K562 (cell line): ENCODE measurements around the gene CBL. TPM values are rescaled to one million over a fixed set of nuclear protein-coding genes. Genes with fewer than 3 reads are reported as not detected.

Experiments
- CBX2 ChIP-seq: fragments of 200-600 bp; sonication (generic); IDR thresholded peaks from one replicate; pipeline ENCODE4 v1.6.1; 2012; ENCODE audit warnings: mild to moderate bottlenecking, low read length, inconsistent platforms; ENCODE audit not compliant: insufficient read depth, poor library complexity, severe bottlenecking
- EHMT2 ChIP-seq: fragments of 450-650 bp; IDR thresholded peaks from 2 replicates; pipeline ENCODE4 v1.6.1; 2018; ENCODE audit warnings: antibody characterized with exemption
- FOXJ2 ChIP-seq: fragments of 200-800 bp; sonication (Bioruptor generic); IDR thresholded peaks from 2 replicates; pipeline ENCODE4 v1.6.1; 2016; ENCODE audit warnings: missing genetic modification characterization, missing compliant biosample characterization
- L3MBTL2 ChIP-seq: fragments of 450-650 bp; IDR thresholded peaks from 2 replicates; pipeline ENCODE4 v1.6.1; 2016; ENCODE audit warnings: mild to moderate bottlenecking, moderate library complexity
- MECOM ChIP-seq: fragments of 250-450 bp; sonication (Bioruptor Pico); IDR thresholded peaks from 2 replicates; pipeline ENCODE4 v1.8.0; 2022; ENCODE audit warnings: inconsistent platforms
- MEIS2 ChIP-seq: fragments of 450-650 bp; IDR thresholded peaks from 2 replicates; pipeline ENCODE4 v1.6.1; 2014; ENCODE audit warnings: mild to moderate bottlenecking; ENCODE audit not compliant: partially characterized antibody
- NEUROD1 ChIP-seq: fragments of 150-350 bp; IDR thresholded peaks from 2 replicates; pipeline ENCODE4 v1.6.1; 2014; ENCODE audit warnings: borderline replicate concordance, low read length, low read depth; ENCODE audit not compliant: partially characterized antibody
- POLR2AphosphoS5 ChIP-seq: IDR thresholded peaks from 2 replicates; pipeline ENCODE4 v1.6.1; 2011; ENCODE audit warnings: mild to moderate bottlenecking, low read depth, low read length, moderate library complexity; ENCODE audit not compliant: control insufficient read depth, insufficient read depth
- TCFL5 ChIP-seq: fragments of 250-450 bp; sonication (Bioruptor Pico); conservative IDR thresholded peaks from 2 replicates; pipeline ENCODE4 v1.6.1; 2021; ENCODE audit warnings: mild to moderate bottlenecking, moderate library complexity, matching md5 sums
- ZNF143 ChIP-seq: sonication (generic); formaldehyde crosslinking; IDR thresholded peaks from 2 replicates; pipeline ENCODE4 v1.9.0; 2022; ENCODE audit warnings: mild to moderate bottlenecking, missing genetic modification reagents
- ZNF644 ChIP-seq: fragments of 200-800 bp; sonication (Bioruptor generic); IDR thresholded peaks from 2 replicates; pipeline ENCODE4 v1.6.1; 2016; ENCODE audit warnings: low read depth, missing genetic modification characterization, missing compliant biosample characterization
- ZSCAN29 ChIP-seq: fragments of 450-650 bp; IDR thresholded peaks from 2 replicates; pipeline ENCODE4 v1.6.1; 2017
- polyA plus RNA-seq, 8 experiments: library from polyadenylated mRNA; depleted of rRNA in 4 of 8; stranded (reverse) in 5 of 8; unstranded in 3 of 8; fragments of >200 nt; fragmentation: Nextera tagmentation in 2 of 8; fragmentation: Illumina TruSeq in 1 of 8; extraction: Ambion mirVana in 2 of 8; extraction: Trizol in 1 of 8; gene quantifications; 2 replicates each; pipeline versions ENCODE4 v1.2.1 to v1.2.3, GENCODE V29; 2011 to 2014; ENCODE audit warnings: inconsistent platforms in 1 of 8, missing spikeins in 1 of 8
- total RNA-seq, 7 experiments: library from RNA; depleted of rRNA in 6 of 7; stranded (reverse); fragments of >200 nt in 6 of 7; fragmentation: Illumina TruSeq in 2 of 7; extraction: Trizol in 2 of 7; gene quantifications; 2 replicates each; pipeline versions ENCODE4 v1.2.1 to v1.2.3, GENCODE V29; 2011 to 2021; ENCODE audit warnings: low replicate concordance in 1 of 7
- TF ChIP-seq, protein P1 (sequence below), 2 experiments: fragments of 450-650 bp; formaldehyde crosslinking in 1 of 2; IDR thresholded peaks; 2 replicates each; pipeline versions ENCODE4 v1.4.0 to v1.6.1; 2014 to 2020; ENCODE audit warnings: mild to moderate bottlenecking in 2 of 2, borderline replicate concordance in 1 of 2, low read depth in 1 of 2

CBL gene
- total and polyA plus RNA-seq, 9 of the 15 experiments (the other 6 are each of a cell fraction or from before 2014, with no cell fraction given), result 3.2 to 24.9 (median 9.9) TPM

DNA sequence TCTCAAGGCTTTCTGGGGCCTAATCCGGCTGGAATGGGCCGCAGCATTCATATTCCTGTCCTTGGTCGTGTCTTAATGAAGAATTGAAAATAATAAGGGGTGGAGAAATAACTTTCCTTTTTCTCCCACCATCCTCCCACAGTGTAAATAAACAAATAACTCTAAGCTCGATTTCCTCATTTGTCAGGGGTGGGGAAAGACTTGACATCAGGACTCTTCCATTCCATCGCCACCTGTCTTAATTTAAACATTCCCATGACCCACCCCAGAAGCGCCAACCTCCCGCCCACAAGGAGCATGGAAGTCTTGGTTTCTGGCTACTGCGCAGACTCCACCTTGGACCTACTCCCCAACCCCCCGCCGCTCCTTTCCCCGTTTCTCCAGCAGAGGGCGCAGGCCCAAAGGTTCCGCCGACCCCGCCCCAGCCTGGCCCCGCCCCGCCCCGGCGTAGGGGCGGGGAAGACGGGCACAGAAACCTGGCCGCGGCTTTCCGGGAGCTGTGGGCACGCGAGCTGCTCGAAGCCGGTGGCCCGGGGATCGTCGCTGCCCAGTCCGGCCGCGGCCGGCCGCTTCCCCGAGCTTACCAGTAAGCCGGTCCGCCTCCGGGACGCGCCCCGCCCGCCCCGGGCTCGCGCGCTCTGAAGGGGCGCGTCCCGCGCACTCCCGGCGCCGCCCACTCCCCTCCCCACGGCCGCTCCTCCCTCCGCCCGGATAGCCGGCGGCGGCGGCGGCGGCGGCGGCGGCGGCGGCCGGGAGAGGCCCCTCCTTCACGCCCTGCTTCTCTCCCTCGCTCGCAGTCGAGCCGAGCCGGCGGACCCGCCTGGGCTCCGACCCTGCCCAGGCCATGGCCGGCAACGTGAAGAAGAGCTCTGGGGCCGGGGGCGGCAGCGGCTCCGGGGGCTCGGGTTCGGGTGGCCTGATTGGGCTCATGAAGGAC lies at the start of gene CBL (continued):
- TF ChIP-seq, protein P1, sequence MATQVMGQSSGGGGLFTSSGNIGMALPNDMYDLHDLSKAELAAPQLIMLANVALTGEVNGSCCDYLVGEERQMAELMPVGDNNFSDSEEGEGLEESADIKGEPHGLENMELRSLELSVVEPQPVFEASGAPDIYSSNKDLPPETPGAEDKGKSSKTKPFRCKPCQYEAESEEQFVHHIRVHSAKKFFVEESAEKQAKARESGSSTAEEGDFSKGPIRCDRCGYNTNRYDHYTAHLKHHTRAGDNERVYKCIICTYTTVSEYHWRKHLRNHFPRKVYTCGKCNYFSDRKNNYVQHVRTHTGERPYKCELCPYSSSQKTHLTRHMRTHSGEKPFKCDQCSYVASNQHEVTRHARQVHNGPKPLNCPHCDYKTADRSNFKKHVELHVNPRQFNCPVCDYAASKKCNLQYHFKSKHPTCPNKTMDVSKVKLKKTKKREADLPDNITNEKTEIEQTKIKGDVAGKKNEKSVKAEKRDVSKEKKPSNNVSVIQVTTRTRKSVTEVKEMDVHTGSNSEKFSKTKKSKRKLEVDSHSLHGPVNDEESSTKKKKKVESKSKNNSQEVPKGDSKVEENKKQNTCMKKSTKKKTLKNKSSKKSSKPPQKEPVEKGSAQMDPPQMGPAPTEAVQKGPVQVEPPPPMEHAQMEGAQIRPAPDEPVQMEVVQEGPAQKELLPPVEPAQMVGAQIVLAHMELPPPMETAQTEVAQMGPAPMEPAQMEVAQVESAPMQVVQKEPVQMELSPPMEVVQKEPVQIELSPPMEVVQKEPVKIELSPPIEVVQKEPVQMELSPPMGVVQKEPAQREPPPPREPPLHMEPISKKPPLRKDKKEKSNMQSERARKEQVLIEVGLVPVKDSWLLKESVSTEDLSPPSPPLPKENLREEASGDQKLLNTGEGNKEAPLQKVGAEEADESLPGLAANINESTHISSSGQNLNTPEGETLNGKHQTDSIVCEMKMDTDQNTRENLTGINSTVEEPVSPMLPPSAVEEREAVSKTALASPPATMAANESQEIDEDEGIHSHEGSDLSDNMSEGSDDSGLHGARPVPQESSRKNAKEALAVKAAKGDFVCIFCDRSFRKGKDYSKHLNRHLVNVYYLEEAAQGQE (IDR thresholded peaks at IDR 0.05; ENCODE audit: borderline replicate concordance), result peak; percentile 49
- TF ChIP-seq, protein P1 (CRISPR knock-in tag; IDR thresholded peaks at IDR 0.05; ENCODE audit: low read depth), result peak; percentile 47; the same call in 1 of the 2 replicates
- TF ChIP-seq ZNF644 (tag) (no peak), ZNF143 (no peak; the same call in 1 of the 2 replicates), EHMT2 (0 out of 2 replicates have a peak, but pooled peaks have one; percentile 40), MEIS2 (peak; percentile 8), MECOM (no peak), ZSCAN29 (no peak), POLR2AphosphoS5 (peak; percentile 45), L3MBTL2 (peak; percentile 64), CBX2 (no peak), NEUROD1 (peak; percentile 50), TCFL5 (CRISPR knock-in tag) (no peak), FOXJ2 (no peak)
